Parathyroid adenoma (tissue), 2 donors: Measurements from ENCODE around the gene NUP210.

ENCODE experiments used
- H2AFZ ChIP-seq: fragments of 300-600 bp; sonication (generic); one replicate; pipeline ENCODE4 v1.7.0; 2017; ENCODE audit warnings: antibody characterized with exemption, mild to moderate bottlenecking
- H3K27ac ChIP-seq: fragments of 300-600 bp; sonication (generic); one replicate; pipeline ENCODE4 v1.7.0; 2017
- H3K27me3 ChIP-seq: fragments of 300-600 bp; sonication (generic); one replicate; pipeline ENCODE4 v1.7.0; 2017; ENCODE audit warnings: low read length; ENCODE audit not compliant: control insufficient read depth, insufficient read depth
- H3K36me3 ChIP-seq: fragments of 300-600 bp; sonication (generic); one replicate; pipeline ENCODE4 v1.7.0; 2017; ENCODE audit warnings: low read length; ENCODE audit not compliant: control insufficient read depth, insufficient read depth
- H3K4me1 ChIP-seq: fragments of 300-600 bp; sonication (generic); one replicate; pipeline ENCODE4 v1.7.0; 2017; ENCODE audit warnings: control low read depth
- H3K4me2 ChIP-seq: fragments of 300-600 bp; sonication (generic); one replicate; pipeline ENCODE4 v1.7.0; 2017; ENCODE audit warnings: low read length
- H3K4me3 ChIP-seq: fragments of 300-600 bp; sonication (generic); one replicate; pipeline ENCODE4 v1.7.0; 2017; ENCODE audit warnings: low read depth, low read length
- H3K79me2 ChIP-seq: fragments of 300-600 bp; sonication (generic); one replicate; pipeline ENCODE4 v1.7.0; 2017; ENCODE audit warnings: control low read depth
- H3K9ac ChIP-seq: fragments of 300-600 bp; sonication (generic); one replicate; pipeline ENCODE4 v1.7.0; 2017; ENCODE audit warnings: mild to moderate bottlenecking
- H3K9me3 ChIP-seq: fragments of 300-600 bp; sonication (generic); one replicate; pipeline ENCODE4 v1.7.0; 2017; ENCODE audit warnings: low read length; ENCODE audit not compliant: control insufficient read depth
- CTCF ChIP-seq: fragments of 300-600 bp; sonication (generic); IDR thresholded peaks from one replicate; pipeline ENCODE4 v1.7.0; 2017; ENCODE audit warnings: antibody characterized with exemption, mild to moderate bottlenecking
- donor health status: primary hyperparathyroidism.

The NUP210 gene

GRCh38 chr3:13292375-13292774 is 127.7 kb downstream of the NUP210 start:
- no peak overlapping the region for H3K4me3 ChIP-seq
- no peak overlapping the region for H3K27ac ChIP-seq
- H3K79me2 ChIP-seq: no peaks in the 10 kb centered on the region
- no peaks in the 10 kb centered on the region for H3K4me1 ChIP-seq
- H3K9ac ChIP-seq: no peak overlapping the region
- no peaks in the 10 kb centered on the region for H3K9me3 ChIP-seq
- no peak for TF ChIP-seq CTCF
- no peaks in the 10 kb centered on the region for H3K27me3 ChIP-seq
- no peak overlapping the region for H2AFZ ChIP-seq
- no peaks in the 10 kb centered on the region for H3K36me3 ChIP-seq
- H3K4me2 ChIP-seq: no peak overlapping the region

- Histone ChIP-seq H3K4me3 (no peak overlapping the region), H3K4me2 (no peak overlapping the region), H2AFZ (no peak overlapping the region), H3K9ac (no peak overlapping the region), H3K79me2 (no peaks in the 10 kb centered on the region), H3K9me3 (no peaks in the 10 kb centered on the region), H3K4me1 (no peaks in the 10 kb centered on the region), H3K27ac (no peak overlapping the region), H3K36me3 (no peaks in the 10 kb centered on the region), H3K27me3 (no peaks in the 10 kb centered on the region)
- no peak for TF ChIP-seq CTCF
Measured at GRCh38 chr3:13290941-13291340, 129.2 kb downstream of the NUP210 start.

GRCh38 chr3:13289771-13290285 is 130.3 kb downstream of the NUP210 start:
- H3K9ac ChIP-seq: no peak overlapping the region
- no peaks in the 10 kb centered on the region for H3K4me1 ChIP-seq
- no peaks in the 10 kb centered on the region for H3K9me3 ChIP-seq
- H3K79me2 ChIP-seq: no peaks in the 10 kb centered on the region
- H2AFZ ChIP-seq: no peak overlapping the region
- TF ChIP-seq CTCF: no peak
- no peak overlapping the region for H3K4me3 ChIP-seq
- H3K36me3 ChIP-seq: no peaks in the 10 kb centered on the region
- H3K27me3 ChIP-seq: no peaks in the 10 kb centered on the region
- H3K27ac ChIP-seq: no peak overlapping the region
- H3K4me2 ChIP-seq: no peak overlapping the region

- Histone ChIP-seq H3K4me1 (no peaks in the 10 kb centered on the region), H3K9ac (no peak overlapping the region), H2AFZ (no peak overlapping the region), H3K79me2 (no peaks in the 10 kb centered on the region), H3K4me2 (no peak overlapping the region), H3K27me3 (no peaks in the 10 kb centered on the region), H3K9me3 (no peaks in the 10 kb centered on the region), H3K27ac (no peak overlapping the region), H3K4me3 (no peak overlapping the region), H3K36me3 (no peaks in the 10 kb centered on the region)
- no peak for TF ChIP-seq CTCF
Measured at GRCh38 chr3:13288732-13289718, 131.1 kb downstream of the NUP210 start.
